Germinal center (tissue), 1 donor: Measurements from ENCODE around the gene RABIF.
"Not testable (repeated sequence)": the region's sequence is repeated elsewhere in the genome, so short reads cannot be mapped to it uniquely, and the experiment has no call there.

Experiments
- DNase-seq: peaks from one replicate; pipeline ENCODE4 v3.0.0; 2012; ENCODE audit warnings: mixed read lengths, low spot score

Gene RABIF

GRCh38 chr1:202888531-202889360 lies at the start of gene RABIF:
Gene RABIF, minus strand, starts transcription at chr1:202889149. Its CDS starts 51 bp downstream, at chr1:202889098.
- peak; percentile 98 for DNase-seq

GRCh38 chr1:202938287-202938925 lies 49.5 kb upstream of the RABIF start:
- DNase-seq: no peak

GRCh38 chr1:202936409-202936808 lies 47.5 kb upstream of the RABIF start:
- DNase-seq: not testable (repeated sequence)

- DNase-seq: no peak
Observed at GRCh38 chr1:202935844-202936243, 46.9 kb upstream of the RABIF start.

GRCh38 chr1:202934755-202935154 lies 45.8 kb upstream of the RABIF start:
- DNase-seq: no peak

GRCh38 chr1:202932476-202932875 lies 43.5 kb upstream of the RABIF start:
- DNase-seq: no peak

- DNase-seq: peak; percentile 96
Observed at GRCh38 chr1:202926581-202927491, 37.9 kb upstream of the RABIF start, which contains the start of gene KLHL12. Gene KLHL12, minus strand, starts transcription at chr1:202927234. Its CDS starts 2,072 bp downstream, at chr1:202925162.

GRCh38 chr1:202923533-202923932 lies 34.6 kb upstream of the RABIF start:
- no peak for DNase-seq

- no peak for DNase-seq
Observed at GRCh38 chr1:202919615-202920014, 30.7 kb upstream of the RABIF start.

GRCh38 chr1:202915146-202915545 lies 26.2 kb upstream of the RABIF start:
- DNase-seq: no peak

GRCh38 chr1:202912476-202912875 lies 23.5 kb upstream of the RABIF start:
- DNase-seq: not testable (repeated sequence)

- DNase-seq: no peak
Observed at GRCh38 chr1:202909494-202909893, 20.5 kb upstream of the RABIF start.

- no peak for DNase-seq
Observed at GRCh38 chr1:202908998-202909397, 20.0 kb upstream of the RABIF start.

- DNase-seq: no peak
Observed at GRCh38 chr1:202905331-202905730, 16.4 kb upstream of the RABIF start.

GRCh38 chr1:202903808-202904207 lies 14.9 kb upstream of the RABIF start:
- not testable (repeated sequence) for DNase-seq

GRCh38 chr1:202901555-202901954 lies 12.6 kb upstream of the RABIF start:
- DNase-seq: no peak

- DNase-seq: no peak
Observed at GRCh38 chr1:202892501-202892900, 3.6 kb upstream of the RABIF start.

- DNase-seq: no peak
Observed at GRCh38 chr1:202890392-202890791, 1.4 kb upstream of the RABIF start.

- no peak for DNase-seq
Observed at GRCh38 chr1:202888221-202888530, 773 bp downstream of the RABIF start.

- DNase-seq: no peak
Observed at GRCh38 chr1:202880961-202881460, 7.9 kb downstream of the RABIF start.

- DNase-seq: no peak
Observed at GRCh38 chr1:202880062-202880461, 8.9 kb downstream of the RABIF start.

- DNase-seq: no peak
Observed at GRCh38 chr1:202879128-202879527, 9.8 kb downstream of the RABIF start.
